NCI-H524 treated with DMSO at 0.1 percent for 48 hours (cell line): Measurements from ENCODE around the gene PDE8B.

Source experiments
- DNase-seq: peaks from one replicate; lab custom pipeline; 2025; lab: John Stamatoyannopoulos, UW

The PDE8B gene

DNA sequence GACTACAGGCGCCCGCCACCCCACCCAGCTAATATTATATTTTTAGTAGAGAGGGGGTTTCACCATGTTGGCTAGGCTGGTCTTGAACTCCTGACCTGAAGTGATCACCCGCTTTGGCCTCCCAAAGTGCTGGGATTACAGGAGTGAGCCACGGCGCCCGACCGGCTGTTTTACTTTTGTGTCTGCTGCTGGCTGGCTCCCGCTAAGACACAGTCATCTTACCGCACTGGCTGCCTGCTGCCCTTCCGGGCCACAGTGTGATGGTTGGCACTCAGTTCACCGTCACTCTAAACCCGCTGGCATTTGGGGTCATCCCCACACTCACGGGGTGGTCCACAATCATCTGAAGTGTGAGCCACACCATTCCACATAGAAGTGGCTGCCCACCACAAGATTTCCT lies 188.0 kb downstream of the PDE8B start:
- DNase-seq = no peak

DNA sequence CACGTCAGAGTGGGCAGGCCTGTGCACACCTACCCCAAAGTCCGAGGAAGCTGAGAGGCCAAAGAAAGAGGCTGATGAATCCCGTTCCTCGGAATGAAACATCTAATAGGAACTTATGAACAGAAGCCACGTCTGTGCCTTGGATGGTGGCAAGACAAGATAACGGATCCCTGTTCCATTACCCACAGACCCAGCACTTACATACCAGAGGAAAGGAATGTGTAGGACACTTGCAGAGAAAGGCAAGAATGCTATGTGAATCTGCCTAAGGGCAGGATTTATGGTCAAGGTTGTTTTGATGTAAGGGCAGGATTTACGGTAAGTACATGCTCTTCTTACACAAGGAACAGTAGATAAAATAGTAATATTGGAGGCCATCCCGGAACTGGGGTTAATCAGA lies 188.4 kb downstream of the PDE8B start:
- DNase-seq = no peak

DNA sequence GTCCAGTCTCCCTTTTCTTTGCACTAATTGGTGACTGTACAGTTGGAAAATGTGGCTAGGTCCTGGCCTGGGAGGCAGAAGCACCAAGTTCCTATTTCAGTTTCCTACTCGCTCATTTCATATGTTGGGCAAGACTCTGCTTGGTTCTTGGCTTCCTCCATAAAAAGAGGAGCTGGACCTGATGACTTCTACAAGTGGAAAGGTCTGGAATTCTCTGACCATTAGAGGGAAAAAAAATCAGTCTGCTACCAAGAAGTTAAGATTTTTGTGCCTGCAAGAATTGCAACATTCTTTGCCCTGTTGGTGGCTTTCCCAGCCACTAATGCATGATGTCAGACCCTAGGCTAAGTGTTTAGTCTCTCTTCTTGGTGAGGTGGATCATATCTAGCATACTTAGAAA lies 190.2 kb downstream of the PDE8B start:
- DNase-seq = no peak

DNA sequence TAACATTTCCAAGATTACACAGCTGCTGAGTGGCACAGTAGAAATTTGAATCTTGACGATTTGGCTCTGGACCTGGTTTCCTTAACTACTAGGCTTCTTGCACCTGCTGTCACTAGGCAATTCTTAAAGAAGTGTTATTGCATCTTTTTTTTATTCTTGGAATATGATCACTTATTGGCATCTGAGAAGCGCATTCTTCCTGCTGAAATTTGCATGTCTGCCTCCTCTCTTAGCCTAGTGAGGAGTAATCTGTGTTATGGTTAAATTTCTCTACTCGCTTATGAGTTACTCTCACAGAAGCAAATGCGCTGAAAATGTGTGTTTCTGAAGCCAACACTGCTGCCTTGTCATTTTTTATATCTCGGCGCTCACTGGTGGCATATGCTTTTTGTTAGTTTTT lies 192.3 kb downstream of the PDE8B start:
- no peak for DNase-seq

DNA sequence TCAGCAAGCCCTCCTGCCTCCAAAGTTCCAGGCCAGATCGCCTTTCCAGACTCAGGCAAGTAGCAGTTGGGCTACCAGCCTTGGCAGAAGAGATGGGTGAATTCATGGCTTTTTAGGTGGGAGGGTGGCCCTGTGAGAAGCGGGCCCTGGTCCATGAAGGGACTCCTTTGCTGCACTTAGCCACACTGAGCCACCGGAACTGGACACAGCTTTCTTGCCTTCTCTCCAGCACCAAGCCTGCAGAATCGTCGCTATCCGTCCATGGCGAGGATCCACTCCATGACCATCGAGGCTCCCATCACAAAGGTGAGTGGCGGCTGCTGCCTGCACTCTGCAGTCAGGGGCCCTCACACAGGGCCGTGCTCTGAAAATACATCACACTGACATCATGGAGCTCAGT lies 196.7 kb downstream of the PDE8B start:
- no peak for DNase-seq

DNA sequence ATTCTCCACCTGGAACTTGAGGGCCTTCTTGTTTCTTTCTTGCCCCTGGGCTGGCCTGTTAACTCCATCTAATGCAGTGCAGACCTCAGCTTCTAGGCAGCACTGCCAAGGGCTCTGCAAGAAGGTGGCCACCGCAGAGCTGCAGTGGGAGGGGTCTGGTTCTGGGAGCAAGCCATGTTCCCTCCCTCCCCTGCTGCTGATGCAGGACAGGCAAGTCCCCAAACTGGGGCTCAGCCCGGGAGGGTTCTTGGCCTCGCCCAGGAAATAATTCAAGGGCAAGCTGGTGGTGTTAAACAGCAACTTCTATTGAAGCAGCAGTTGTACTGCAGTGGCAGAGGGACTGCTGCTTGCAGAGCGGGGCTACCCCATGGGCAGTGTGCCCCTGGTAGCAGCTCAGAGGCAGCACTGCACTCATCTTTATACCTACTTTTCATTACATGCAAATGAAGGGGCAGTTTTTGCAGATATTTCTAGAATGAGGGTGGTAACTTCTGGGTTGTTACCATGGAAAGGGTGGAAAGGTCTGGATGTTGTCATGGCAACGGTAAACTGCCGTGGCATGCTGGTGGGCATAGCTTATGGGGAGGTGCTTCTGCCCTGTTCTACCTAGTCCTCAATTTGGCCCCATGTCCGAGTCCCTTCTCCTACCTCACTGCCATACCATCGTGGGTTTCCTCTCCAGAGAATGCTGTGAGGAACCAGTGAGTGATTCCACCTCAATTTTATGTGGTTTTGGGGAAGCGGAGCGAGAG lies 199.6 kb downstream of the PDE8B start:
- DNase-seq = no peak

DNA sequence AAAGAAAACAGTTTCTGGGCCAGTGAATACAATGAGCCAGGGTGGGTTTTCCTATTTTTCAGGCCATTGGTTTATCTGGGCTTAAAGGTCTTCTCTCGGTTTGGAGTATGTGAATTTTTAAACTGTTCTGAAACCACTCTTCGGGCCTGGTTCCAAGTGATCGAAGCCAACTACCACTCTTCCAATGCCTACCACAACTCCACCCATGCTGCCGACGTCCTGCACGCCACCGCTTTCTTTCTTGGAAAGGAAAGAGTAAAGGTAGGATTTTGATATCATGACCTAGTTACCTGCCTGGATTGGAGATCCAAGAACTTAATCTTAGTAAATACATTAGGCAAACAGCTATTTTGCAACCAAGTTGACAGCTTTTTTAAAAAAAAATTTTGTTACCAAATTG lies 202.6 kb downstream of the PDE8B start:
- DNase-seq = no peak

DNA sequence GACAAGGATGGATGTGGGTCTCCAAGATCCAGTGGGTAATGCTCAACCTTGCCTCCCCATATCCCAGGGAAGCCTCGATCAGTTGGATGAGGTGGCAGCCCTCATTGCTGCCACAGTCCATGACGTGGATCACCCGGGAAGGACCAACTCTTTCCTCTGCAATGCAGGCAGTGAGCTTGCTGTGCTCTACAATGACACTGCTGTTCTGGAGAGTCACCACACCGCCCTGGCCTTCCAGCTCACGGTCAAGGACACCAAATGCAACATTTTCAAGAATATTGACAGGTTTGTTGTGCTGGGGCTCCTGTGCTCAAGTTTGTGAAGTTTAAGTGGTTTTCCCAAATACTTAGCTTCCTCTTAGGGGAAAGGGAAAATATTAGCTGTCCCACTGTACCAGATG lies 207.7 kb downstream of the PDE8B start:
- DNase-seq = no peak

DNA sequence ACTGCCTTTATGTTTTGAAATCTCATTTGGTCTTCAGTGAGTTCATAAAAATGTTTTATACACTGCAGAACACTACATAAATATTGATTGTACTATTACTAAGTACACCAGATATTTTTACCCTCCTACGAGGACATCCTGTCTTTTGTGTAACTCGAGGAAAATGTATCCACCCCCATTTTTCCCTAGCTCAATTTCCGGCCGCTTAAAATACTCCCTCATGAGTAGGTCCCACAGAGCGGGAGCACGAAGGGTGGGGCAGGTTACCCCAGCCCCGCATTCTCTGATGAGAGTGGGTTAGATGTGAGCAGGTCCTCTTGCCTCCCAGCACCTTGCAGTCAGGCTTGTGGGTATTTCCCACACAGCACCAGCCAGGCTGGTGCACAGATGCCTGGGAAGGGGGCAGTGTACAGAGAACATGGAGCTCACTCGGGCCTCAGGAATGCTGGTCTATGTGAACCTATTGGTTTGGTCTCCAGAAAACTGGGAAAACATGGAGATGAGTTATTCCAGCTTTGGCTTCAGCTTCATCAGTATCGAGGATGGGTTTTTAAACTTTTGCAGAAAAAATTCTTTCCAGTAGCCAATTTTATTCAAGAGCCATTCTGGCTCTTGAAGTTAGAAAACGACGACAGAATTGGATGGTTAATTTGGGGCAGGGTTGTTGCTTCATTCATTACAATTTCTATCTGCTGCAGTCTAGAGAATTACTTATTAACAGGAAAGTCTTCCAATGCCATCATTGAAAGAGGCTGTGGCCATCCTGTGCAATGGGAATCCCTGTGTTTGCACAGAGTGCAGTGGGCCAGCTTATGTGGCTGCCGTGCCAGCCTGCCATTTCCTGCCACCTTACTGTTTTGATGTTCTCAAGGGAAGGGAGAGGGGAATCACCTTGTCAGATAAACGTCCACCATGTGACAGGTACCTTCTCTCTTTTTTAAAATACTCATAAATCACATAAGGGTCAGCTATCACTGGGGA lies 208.4 kb downstream of the PDE8B start:
- no peak for DNase-seq

DNA sequence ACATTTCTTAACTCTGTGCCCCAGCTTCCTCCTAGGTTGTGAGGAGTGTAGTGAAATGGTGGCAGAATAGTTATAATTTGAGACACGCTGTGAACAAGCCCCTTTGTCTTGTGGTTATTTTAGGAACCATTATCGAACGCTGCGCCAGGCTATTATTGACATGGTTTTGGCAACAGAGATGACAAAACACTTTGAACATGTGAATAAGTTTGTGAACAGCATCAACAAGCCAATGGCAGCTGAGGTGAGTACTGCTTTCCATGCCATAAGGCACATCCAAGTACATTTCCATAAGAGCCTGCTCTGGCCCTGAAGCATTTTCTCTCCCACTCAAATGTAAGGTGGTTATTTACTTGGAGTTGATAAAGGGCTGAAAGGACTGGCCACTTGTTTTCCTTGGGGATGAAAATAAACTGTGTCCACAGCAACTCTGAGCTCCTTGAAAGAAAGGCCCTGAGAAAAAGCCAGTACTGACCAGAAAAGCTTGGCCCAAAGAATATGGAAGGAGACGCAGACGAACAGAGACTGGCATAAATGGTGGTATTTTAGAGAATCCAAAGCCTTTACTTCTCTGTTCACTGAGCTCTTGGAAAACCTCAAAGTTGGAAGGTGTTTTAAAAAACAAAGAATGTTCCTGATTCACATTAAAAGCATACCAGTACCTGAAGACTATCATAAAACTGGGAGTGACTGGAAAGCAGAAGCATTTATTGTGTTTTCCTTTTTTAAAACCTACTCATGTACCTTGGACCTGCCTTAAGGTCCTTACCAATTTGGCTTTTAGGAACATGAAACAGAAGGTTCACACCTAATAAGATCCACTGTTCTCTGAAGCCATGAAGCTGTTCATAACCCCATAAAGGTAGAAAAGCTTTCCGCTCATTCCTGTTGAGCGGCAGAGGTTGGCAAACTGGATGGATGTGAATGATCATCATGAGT lies 209.4 kb downstream of the PDE8B start:
- no peak for DNase-seq

DNA sequence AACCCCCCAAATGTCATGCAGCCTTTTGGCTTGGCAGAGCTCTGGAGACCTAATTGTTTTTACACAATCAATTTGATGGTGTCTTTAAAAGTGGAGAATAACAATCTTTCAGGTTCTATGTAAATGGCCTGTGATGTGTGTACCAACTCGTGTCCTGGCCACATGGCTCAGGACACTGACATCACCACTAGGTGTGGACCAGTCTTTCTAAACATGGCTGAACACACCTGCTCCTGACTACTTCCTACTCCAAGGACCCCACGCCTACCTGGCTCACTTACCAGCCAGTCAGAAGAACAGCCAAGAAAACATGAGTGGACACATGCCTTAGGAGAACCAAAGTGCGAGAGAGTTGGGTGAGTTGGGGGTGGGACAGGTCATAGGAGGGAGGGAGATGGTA lies 210.5 kb downstream of the PDE8B start:
- DNase-seq = no peak

DNA sequence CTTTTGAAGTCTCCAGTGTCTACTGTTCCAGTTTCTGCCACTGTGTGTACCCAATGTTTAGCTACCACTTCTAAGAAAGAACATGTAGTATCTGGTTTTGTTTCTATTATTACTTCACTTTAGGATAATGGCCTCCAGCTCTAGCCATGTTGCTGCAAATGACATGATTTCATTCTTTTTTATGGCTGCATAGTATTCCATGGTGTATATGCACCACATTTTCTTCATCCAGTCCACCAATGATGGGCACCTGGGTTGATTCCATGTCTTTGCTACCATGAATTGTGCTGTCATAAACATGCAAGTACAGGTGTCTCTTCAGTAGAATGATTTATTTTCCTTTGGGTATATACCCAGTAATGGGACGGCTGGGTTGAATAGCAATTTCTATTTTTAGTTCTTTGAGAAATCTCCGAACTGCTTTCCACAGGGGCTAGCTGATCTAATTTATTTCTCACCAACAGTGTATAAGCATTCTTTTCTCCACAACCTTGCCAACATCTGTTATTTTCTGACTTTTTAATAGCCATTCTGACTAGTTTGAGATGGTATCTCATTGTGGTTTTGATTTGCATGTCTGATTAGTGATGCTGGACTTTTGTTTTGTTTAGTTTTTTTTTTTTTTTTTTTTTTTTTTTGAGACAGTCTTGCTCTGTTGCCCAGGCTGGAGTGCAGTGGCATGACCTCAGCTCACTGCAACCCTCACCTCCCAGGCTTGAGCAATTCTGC lies 212.7 kb downstream of the PDE8B start:
- DNase-seq = no peak

DNA sequence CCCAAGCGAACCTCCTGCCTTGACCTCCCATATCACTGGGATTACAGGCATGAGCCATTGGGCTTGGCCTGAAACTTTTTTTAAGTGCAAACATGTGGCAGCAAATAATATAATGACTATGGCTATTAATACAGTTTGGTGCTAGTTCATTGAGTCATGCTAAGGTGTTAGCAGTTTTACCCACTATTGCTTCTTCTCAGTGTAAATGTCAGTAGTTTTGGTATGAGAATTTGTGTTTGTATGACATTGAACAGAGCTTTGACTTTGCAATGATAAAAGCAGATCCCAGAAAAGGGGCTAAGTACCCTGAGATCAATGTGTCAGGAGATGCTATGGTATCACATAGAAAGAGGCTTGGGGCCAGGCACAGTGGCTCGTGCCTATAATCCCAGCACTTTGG lies 214.4 kb downstream of the PDE8B start:
- DNase-seq = no peak

DNA sequence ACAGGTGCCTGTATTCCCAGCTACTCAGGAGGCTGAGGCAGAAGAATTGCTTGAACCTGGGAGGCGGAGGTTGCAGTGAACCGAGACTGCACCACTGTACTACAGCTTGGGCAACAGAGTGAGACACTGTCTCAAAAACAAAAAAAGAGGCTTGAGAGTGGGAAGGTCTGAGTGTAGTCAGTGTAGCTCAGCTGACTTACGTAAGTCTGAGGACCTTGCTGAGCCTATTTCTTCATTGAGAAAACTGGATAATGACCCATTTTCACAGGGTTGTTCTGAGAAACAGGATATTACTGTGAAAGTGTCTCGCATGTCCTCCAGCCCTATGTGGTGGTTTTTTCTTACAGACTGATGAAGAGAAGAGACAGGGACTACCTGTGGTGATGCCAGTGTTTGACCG lies 214.9 kb downstream of the PDE8B start:
- DNase-seq = no peak

DNA sequence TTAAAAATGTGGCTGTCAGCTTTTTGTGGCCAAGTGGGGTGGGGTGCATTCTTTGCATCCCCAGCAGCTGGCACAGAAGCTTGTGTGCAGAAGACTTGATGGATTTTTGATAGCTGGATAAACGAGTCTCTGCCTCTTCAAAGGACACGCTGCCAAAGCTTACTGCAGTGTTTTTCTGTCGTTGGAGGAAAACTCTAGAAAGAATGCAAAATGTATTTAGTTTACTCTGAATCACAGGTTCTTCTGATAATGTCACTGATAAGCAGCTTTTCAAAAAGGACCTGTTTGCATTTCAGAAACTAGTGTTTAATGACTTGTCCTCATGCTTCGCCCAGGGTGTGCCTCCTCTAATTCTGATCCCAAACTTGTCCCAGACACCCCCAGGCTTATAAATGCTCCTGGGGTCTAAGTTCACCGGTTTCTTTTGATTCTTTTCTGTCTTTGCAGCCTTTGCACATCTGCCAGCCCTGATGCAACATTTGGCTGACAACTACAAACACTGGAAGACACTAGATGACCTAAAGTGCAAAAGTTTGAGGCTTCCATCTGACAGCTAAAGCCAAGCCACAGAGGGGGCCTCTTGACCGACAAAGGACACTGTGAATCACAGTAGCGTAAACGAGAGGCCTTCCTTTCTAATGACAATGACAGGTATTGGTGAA lies 215.6 kb downstream of the PDE8B start:
- DNase-seq = no peak

DNA sequence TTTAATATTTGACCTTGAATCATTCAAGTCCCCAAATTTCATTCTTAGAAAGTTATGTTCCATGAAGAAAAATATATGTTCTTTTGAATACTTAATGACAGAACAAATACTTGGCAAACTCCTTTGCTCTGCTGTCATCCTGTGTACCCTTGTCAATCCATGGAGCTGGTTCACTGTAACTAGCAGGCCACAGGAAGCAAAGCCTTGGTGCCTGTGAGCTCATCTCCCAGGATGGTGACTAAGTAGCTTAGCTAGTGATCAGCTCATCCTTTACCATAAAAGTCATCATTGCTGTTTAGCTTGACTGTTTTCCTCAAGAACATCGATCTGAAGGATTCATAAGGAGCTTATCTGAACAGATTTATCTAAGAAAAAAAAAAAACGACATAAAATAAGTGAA lies 216.2 kb downstream of the PDE8B start:
- DNase-seq = no peak

DNA sequence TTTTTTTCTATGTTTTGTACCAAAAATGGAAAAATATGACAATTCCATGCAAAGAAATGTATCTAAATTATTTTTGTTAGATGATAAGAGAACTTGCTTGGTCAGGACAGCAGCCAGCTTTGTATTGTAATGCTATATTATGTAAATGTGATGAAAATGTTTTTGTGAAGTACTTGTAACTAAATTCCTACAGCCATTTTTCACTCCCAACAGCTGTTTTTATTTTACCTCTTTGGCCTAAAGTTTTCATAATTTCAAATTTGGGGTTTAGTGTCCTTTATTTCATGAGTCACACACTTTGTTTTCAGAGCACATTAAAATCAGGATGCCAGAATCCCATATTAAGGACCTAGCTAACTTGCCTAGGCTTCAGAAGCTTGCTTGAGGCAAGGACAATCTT lies 217.5 kb downstream of the PDE8B start:
- no peak for DNase-seq

DNA sequence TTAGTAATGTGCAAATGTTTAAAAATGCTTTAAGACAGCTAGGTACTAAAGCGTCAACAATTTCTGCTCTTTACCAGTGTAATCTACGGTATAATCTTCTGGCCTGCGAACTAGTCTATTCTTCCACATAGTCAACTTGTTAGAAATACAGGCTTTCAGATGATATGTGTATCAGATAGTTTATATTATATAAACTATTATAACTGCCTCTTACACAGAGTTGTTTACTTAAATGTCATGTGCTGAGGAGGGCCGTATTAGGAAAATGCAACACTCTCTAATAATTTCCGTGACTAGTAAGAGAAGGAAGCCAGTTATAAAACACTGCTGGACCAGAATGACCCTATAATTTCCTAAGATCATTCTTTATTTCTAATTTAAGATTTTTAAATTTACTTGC lies 218.0 kb downstream of the PDE8B start:
- DNase-seq = no peak

DNA sequence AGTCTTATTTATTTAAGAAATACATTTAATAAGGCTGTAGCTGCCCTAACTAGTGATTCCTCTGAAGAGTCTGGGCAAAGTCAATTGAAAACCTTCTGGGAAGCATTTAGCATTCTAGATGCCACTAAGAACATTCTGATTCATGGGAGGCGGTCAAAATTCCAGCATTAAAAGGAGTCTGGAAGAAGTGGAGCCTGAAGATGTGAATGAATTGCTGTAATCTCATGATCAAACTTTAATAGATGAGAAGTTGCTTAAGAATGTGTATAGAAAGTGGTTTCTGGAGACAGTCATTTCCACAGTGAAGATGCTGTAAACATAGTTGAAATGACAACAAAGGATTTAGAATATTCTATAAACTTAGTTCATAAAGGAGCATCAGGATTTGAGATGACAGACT lies 220.2 kb downstream of the PDE8B start:
- DNase-seq = no peak

DNA sequence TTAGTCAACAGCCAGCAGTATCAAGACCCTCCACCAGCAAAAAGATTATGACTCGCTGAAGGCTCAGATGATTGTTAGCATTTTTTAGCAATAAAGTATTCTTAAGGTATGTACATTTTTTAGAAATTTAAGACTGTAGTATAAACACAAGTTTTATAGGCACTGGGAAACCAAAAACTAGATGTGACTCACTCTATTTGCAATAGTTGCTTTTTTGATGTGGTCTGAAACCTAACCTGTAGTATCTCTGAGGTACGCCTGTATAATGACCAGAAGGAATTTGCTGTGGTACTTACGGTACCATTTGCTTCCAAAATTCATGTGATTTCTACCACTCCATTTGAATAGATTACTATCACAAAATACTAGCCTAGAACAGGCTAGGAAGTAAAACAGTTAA lies 220.8 kb downstream of the PDE8B start:
- no peak for DNase-seq

DNA sequence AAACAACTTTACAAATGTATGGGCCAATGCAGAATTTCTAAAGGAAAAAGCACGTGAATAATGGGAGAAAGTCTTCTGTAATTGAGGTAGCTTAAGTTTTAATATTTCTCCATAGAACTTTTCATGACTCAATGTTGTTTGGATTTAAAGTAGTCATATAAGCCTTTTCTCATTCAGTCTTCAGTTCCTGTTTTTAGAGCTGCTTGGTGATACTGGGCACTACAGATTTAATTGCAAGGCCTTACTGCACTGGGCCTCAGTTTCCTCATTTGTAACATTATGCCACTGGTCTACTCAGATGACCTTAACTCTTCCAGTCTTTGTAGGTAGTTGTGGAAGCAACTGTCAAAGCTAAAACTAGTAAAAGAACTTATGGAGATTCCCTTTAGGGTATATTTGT lies 221.2 kb downstream of the PDE8B start:
- no peak for DNase-seq
